Measurements from ENCODE around the gene KIF20A. TPM values are rescaled to one million over a fixed set of nuclear protein-coding genes. Genes with fewer than 3 reads are reported as not detected.

The KIF20A gene
- total RNA-seq, 3 donors from 2014 or later: 0.29 to 2.1 TPM; not detected in 1

GRCh38 chr5:138226910-138227309 is 48.0 kb downstream of the KIF20A start:
- no peak overlapping the region for H3K27ac ChIP-seq
- no peak for DNase-seq (ENCODE audit: low spot score in 2 of 2)
- H3K4me3 ChIP-seq: no peak overlapping the region
- peaks cover 0 to 7% of the 10 kb centered on the region in 2 donors for H3K4me1 ChIP-seq
- TF ChIP-seq CTCF (IDR thresholded peaks at IDR 0.05) (no peak), POLR2AphosphoS5 (IDR thresholded peaks at IDR 0.05) (no peak), POLR2A (IDR thresholded peaks at IDR 0.05) (no peak)
- H3K27me3 ChIP-seq: no peaks in the 10 kb centered on the region
- H3K36me3 ChIP-seq: no peaks in the 10 kb centered on the region
- intact Hi-C loops (cut with DNase I; ENCODE audit: low total_unique reads): no loop called here
- H3K9me3 ChIP-seq: no peaks in the 10 kb centered on the region

GRCh38 chr5:138229387-138229786 is 50.5 kb downstream of the KIF20A start:
- TF ChIP-seq POLR2A (IDR thresholded peaks at IDR 0.05): no peak
- no peak for TF ChIP-seq CTCF (IDR thresholded peaks at IDR 0.05)
- no peak for TF ChIP-seq POLR2AphosphoS5 (IDR thresholded peaks at IDR 0.05)
- H3K27me3 ChIP-seq: no peaks in the 10 kb centered on the region

GRCh38 chr5:138230261-138230660 is 51.3 kb downstream of the KIF20A start:
- Histone ChIP-seq H3K4me1 (peaks cover 0 to 7% of the 10 kb centered on the region in 2 donors), H3K4me3 (no peak overlapping the region), H3K9me3 (no peaks in the 10 kb centered on the region), H3K27me3 (no peaks in the 10 kb centered on the region), H3K36me3 (no peaks in the 10 kb centered on the region), H3K27ac (no peak overlapping the region)
- intact Hi-C loops (cut with DNase I; ENCODE audit: low total_unique reads): no loop called here
- TF ChIP-seq POLR2A (IDR thresholded peaks at IDR 0.05) (no peak), POLR2AphosphoS5 (IDR thresholded peaks at IDR 0.05) (no peak), CTCF (IDR thresholded peaks at IDR 0.05) (no peak)
- no peak for DNase-seq (ENCODE audit: low spot score in 2 of 2)

More at GRCh38 chr5:138229387-138229786, 50.5 kb downstream of the KIF20A start:
- Histone ChIP-seq H3K4me1 (peaks cover 0 to 7% of the 10 kb centered on the region in 2 donors), H3K4me3 (no peak overlapping the region), H3K27ac (no peak overlapping the region), H3K9me3 (no peaks in the 10 kb centered on the region), H3K36me3 (no peaks in the 10 kb centered on the region)
- intact Hi-C loops (cut with DNase I; ENCODE audit: low total_unique reads): no loop called here
- no peak for DNase-seq (ENCODE audit: low spot score in 2 of 2)

- Histone ChIP-seq H3K36me3 (no peaks in the 10 kb centered on the region), H3K27me3 (no peaks in the 10 kb centered on the region), H3K9me3 (no peaks in the 10 kb centered on the region), H3K27ac (no peak overlapping the region), H3K4me1 (peaks cover 0 to 7% of the 10 kb centered on the region in 2 donors), H3K4me3 (no peak overlapping the region)
- intact Hi-C loops (cut with DNase I; ENCODE audit: low total_unique reads): no loop called here
- TF ChIP-seq CTCF (IDR thresholded peaks at IDR 0.05): no peak
- TF ChIP-seq POLR2AphosphoS5 (IDR thresholded peaks at IDR 0.05): no peak
- TF ChIP-seq POLR2A (IDR thresholded peaks at IDR 0.05): no peak
- DNase-seq (ENCODE audit: low spot score in 2 of 2): no peak
Observed at GRCh38 chr5:138230981-138231589, 52.2 kb downstream of the KIF20A start.

- DNase-seq (ENCODE audit: low spot score in 2 of 2): no peak
- TF ChIP-seq POLR2AphosphoS5 (IDR thresholded peaks at IDR 0.05) (no peak), POLR2A (IDR thresholded peaks at IDR 0.05) (no peak), CTCF (IDR thresholded peaks at IDR 0.05) (no peak)
- Histone ChIP-seq H3K36me3 (no peaks in the 10 kb centered on the region), H3K9me3 (no peaks in the 10 kb centered on the region), H3K4me1 (peaks cover 0 to 7% of the 10 kb centered on the region in 2 donors), H3K4me3 (no peak overlapping the region), H3K27me3 (no peaks in the 10 kb centered on the region), H3K27ac (no peak overlapping the region)
- intact Hi-C loops (cut with DNase I; ENCODE audit: low total_unique reads): no loop called here
Observed at GRCh38 chr5:138233280-138233679, 54.4 kb downstream of the KIF20A start.
